HG03060 (cell line): ENCODE measurements around the gene CSAD.
A peak's percentile ranks its signal among the peaks of the same experiment; 100 is the strongest.
"Not testable (repeated sequence)": the region's sequence is repeated elsewhere in the genome, so short reads cannot be mapped to it uniquely, and the experiment has no call there.

Source experiments
- ATAC-seq: cut with Tn5 transposase; IDR thresholded peaks from one replicate; pipeline ENCODE4 v1.9.1; 2021; ENCODE audit warnings: low read depth, moderate number of reproducible peaks; ENCODE audit not compliant: unreplicated experiment

CSAD gene

DNA sequence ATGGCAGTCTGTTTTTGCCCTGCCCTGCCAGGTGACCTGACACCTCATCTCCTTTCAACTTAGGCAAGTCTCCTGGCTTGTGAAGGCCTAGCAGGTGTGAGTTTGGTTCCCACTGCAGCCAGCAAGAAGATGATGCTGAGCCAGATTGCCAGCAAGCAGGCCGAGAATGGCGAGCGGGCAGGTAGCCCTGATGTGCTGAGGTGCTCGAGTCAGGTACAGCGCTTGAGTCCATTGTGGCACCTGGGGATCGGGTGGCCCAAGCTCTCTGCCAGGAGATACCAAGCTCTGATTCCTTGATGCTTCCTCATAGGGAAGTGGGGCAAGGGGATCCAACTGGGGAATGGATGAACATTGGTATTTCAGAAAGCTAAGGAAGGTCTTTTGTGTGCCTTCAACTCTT is 4.1 kb upstream of the CSAD start:
- ATAC-seq, result no peak

DNA sequence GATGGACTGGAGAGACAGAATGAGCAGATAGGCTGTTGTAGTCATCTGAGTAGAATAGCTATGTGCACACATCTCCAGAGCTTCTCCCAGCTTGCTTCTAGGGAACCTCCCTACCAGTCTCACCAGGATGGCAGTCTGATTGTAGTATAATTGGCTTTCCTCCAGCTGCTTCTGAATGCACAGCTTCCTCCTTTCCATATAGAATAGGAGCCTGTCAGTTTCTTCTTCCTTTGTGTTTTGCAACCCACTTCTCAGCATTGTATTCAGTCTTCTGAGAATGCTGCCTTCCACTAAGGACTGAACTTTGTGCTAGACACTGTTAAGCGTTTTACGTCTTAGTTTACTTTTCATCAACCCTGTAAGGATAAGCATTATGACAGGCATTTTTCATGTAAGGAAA is 2.2 kb upstream of the CSAD start:
- ATAC-seq, result no peak

DNA sequence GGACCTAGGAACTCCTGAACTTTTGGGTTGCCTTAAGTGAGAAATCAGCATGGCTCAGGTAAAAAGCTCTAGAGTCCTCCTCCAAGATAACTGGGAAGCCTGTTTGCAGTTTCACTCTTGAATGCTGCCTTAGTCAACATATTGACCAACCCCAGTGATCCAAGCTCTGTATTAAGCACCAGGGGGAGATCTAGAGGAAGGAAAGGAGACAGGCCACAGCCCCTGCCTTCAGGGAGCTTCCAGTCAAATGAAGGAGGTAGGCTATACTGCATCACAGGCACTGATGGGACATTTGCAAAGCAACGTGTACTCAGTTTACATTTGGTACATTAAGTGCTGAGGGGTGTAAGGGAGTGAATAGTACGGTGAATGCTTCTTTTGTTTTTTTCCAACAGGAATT is 1.2 kb upstream of the CSAD start:
- ATAC-seq, result no peak

DNA sequence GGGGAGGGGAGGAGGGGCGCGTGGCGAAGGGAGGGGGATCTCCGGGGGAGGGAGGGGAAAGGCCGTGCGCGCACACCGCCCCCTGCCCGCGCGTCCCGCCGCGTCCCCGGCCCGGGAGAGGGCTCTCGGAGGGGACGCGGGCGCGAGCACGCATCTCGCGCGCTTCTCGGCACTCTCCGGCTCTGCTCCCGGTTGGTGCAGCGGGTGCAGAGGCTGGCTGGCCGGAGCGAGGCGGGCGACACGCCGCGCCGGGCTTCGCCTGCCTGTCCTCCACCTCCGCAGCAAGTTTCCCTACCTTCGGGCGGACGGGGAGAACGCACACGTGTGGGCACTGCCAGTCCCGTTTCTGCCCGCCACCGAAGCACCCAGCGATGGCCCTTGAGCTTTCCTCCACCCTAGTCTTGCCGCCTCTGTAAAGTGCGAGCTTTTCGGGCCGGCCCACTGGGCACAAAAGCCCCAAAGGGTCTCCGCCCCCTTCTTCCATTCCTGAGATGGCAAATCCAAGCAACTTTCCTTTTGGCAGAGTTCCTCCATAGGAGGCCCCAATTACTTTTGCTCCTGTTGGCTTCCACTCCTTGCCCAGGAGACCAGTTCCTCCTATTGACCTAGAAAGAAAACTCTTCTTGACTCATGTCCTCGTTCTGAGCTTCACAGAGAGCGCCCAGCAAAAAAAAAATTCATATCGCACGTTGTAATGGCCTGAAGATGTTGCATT is 363 bp upstream of the CSAD start:
- peak; percentile 29 for ATAC-seq

DNA sequence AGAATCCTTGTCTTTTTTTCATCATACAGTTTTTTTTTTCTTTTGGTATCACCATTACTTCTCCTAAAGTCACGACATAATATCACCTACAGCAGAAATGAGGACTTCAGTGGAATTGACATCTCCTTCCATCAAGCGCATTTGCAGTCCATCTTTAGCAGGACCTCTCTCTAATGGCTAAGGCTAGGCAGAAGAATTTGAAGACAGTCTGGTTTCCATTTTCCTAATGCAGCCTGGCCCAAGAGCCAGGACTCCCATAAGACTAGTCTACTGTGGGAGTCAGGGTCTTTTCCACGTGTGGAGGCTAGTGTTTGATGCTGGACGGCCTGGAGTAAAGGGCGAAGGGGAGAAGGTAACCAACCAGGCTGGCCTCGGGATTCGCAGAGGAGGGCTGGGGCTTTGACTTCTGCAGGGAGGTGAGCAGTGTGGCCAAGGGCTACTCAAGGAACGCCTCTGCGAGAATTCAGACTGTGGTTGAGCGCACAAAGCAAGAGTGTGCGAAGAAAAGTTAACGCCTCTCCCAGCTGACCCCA is 972 bp downstream of the CSAD start:
- peak; percentile 7 for ATAC-seq

DNA sequence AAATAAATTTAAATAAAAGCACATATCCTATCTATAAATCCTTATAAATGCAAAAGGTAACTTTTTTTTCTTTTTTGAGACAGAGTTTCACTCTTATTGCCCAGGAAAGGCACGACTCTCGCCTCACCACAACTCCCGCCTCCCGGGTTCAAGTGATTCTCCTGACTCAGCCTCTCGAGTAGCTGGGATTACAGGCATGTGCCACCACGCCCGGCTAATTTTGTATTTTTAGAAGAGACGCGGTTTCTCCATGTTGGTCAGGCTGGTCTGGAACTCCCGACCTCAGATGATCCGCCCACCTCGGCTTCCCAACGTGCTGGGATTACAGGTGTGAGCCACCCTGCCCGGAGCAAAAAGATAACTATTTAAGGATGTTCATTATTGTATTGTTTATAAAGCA is 1.9 kb downstream of the CSAD start:
- not testable (repeated sequence) for ATAC-seq

DNA sequence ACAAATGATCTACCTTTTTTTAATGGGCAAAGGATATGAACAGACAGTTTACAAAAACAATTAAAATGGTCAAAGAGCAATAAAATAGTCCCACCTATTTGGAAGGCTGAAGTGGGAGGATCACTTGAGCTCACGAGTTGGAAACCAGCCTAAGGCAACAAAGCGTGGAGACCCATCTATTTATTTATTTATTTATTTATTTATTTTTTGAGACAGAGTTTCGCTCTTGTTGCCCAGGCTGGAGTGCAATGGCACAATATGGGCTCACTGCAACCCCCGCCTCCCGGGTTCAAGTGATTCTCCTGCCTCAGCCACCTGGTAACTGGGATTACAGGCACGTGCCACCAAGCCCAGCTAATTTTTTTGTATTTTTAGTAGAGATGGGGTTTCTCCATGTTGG is 3.3 kb downstream of the CSAD start:
- not testable (repeated sequence) for ATAC-seq

DNA sequence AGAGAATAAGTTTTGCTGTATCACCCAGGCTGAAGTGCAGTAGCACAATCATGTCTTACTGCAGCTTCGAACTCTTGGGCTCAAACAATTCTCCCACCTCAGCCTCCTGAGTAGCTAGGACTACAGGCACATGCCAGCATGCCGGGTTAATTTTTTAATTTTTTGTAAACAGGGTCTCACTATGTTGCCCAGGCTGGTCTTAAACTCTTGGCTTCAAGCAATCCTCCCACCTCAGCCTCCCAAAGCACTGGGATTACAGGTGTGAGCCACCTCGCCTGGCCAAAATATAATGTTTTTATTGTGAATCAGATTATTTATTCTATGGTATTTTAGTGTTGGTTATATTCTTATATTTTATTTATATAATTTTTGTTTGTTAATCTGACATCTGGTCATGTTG is 4.0 kb downstream of the CSAD start:
- no peak for ATAC-seq

DNA sequence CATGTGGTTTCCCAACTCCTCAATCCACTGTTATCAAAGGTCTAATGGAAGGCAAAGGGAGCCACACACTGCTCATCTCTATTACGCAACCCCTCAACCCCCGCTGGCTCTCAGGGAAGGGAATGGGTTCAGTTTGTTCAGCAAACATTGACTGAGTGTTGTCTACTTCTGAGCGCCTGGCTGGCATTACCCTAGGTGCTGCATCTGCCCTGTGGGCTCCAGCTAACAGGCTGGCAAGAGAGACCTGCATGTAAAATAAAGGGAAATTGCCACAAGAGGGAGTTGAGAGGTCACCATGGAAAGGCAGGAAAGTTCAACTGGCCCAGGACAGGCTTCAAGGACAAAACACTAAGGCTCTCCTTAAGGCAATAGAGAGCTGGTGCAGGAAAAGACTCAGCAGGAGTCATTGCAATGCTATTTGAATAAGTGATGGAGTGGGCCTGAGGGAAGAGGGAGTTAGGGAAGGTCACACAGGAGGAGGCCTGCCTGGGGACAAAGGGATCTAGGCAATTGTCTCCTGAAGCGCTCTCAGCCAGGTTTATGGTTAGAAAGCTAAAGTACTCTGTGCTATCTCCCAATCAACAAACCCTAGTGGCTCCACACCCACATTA is 5.7 kb downstream of the CSAD start:
- no peak for ATAC-seq

DNA sequence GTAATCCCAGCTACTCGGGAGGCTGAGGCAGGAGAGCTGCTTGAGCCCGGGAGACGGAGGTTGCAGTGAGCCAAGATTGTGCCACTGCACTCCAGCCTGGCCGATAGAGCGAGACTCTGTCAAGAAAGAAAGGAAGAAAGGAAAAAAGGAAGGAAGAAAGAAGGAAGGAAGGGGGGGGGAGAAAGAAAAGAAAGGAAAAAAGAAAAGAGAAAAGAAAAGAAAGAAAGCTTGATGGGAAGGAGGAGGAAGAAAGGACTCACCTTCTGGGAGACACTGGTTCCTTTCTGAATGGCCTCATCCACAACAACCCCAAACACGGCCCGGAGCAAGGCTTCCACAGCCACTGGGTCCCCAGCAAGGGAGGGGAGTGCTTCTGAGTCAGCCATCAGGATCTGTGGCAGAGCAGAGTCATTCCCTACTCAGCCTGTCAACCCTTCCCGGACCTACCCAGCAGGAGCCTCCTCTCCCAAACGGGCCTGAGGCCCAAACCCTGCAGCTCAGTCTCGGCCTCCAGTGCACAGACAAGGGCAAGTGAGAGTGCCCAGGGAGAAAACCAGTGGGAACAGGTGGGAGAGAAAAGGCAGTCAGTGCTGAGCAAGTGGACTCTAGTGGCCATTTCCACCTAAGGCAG is 7.5 kb downstream of the CSAD start:
- ATAC-seq, result no peak

DNA sequence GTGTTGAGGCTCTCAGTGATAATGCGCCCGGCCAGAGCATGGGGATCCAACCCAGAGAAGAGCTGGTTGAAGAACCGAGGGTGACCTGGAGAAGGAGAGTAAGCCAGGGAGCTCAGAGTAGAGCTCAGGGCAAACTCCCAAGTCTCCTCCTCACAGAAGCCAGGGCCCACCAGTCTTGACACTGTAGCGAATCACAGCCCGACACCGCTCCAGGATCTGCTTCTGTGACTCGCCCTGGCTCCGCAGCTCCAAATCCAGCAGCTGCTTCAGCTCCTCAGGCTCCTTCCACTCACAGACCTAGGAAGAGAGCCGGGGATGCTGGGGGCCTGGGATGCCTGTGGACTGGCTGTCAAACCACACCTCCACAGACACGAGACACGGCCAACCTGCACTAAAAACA is 8.4 kb downstream of the CSAD start:
- no peak for ATAC-seq

DNA sequence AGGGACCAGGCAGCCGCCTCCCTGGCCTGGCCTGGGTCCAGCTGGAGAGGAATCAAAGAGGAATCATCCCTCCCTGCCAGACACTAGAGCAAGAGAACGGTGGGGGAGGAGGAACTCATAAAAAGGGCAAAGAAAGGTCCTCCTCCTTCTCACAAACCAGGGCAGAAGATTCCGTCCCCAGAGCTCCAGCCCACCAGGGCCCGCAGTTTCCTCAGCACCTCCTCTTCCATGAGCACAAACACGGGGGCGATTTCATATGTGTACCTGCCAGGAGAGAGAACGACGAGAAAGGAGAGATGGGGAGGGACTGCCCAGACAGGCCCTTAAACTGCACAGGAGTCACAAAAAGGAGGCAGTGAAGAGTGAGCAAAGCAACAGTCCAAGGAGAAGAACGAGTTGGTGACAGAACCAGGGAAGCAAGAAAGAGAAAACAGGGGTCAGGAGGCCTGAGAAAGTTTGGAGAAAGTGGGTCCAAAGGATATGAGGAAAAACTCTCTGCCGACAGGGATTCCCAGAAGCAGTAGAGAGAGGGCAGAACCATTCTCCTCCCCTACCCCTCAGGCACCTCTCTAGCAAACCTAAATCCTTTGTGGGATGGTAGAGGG is 8.9 kb downstream of the CSAD start:
- no peak for ATAC-seq

DNA sequence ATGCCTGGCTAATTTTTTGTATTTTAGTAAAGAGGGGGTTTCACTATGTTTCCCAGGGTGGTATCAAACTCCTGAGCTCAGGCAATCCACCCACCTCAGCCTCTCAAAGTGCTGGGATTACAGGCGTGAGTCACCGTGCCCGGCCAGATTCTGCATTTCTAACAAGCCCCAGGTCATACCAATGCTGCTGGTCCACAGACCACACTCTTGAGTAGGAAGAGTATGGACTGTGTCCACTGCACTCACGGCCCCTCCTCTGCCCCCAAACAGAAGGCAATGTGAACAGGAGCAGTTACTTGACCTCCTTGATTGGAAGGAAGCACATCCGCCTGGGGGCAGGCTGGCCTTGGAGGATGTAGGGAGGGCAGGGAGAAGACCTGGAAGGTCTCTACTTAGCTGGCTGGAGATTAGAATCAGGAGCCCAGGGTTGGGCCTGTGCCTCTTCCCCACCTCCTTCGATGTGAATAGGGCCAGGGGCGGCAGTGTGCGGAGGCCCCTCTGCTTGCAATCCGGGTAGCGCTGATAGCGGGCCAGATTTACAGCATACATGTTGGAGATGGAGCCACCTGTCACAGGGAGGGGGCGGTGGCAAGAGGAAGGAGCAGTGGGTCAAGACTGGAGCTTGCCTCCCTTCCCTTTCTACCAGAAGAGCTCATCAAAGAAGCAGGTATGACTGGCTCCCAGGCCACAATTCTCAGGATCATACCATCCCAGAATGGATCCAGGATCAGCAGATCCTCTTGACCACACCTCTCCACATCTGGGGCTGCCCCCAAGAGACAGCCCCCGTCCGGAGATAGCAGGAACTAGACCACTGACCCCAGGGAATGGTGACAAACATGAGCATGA is 9.6 kb downstream of the CSAD start:
- ATAC-seq, result no peak

DNA sequence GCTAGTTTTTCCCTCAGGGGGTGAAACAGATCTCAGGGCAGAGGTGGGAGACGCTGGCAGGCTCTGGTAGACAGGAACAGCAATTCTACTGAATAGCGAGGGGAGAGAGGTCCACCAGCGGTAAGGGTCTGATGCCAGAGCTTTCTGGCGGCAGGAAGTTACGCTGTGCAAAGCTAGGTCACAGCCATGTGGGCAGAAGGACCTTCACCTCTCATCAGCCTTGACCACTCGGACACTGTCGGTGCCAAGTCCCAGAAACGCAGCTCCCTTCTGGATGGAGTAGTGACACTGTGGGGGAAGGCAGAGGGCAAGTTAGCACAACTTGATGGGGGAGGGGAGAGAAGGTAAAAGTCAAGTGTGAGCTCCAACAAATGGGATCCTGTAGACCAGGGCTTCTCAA is 10.5 kb downstream of the CSAD start:
- ATAC-seq, result no peak

DNA sequence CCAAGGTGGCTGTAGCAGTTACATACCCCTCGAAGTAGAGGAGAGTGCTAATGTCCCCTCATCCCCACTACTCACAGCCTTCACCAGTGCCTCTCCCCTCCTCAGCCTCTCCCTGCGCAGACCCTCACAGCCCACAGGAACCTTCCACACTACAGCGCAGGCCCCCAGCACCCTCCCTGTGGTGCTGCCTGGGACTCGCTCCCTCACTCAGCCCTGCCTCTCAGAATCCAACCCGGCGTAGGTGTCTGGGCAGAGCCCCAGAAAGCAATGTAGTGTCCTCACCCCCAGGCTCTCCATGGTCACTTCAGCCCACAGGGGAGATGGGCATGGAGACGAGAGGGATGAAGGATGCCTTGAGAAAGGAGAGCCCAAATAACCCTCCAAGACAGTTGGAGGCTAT is 11.1 kb downstream of the CSAD start:
- no peak for ATAC-seq

DNA sequence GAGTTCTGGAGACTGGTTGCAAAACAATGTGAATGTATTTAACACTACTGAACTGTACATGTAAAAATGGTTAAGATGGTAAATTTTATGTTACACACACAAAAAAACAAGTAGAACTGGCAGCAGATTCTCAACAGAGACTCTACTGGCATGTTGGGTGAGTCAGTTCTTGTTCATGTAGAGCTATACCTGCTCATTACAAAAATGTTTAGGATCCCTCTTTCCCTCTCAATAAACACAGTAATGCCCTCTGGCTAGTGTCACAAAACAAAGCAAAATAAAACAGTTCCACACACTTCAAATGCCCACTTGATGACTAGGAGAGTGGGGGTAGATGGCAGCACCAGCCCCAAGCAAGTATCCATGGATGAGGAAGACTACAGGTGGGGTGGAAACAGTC is 13.9 kb downstream of the CSAD start:
- ATAC-seq, result no peak

DNA sequence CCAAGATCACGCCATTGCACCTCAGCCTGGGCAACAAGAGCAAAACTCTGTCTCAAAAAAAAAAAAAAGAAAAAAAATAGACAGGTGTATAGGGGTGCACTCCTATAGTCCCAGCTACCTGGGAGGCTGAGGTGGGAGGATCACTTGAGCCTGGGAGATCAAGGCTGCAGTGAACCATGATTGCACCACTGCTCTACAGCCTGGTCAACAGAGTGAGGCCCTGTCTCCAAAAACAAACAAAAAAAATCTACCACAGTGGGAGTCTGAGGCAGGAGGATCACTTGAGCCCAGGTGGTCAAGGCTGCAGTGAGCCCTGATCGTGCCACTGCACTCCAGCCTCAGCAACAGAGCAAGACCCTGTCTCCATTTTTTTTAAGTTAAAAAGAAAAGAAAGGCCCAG is 17.7 kb downstream of the CSAD start:
- not testable (repeated sequence) for ATAC-seq

DNA sequence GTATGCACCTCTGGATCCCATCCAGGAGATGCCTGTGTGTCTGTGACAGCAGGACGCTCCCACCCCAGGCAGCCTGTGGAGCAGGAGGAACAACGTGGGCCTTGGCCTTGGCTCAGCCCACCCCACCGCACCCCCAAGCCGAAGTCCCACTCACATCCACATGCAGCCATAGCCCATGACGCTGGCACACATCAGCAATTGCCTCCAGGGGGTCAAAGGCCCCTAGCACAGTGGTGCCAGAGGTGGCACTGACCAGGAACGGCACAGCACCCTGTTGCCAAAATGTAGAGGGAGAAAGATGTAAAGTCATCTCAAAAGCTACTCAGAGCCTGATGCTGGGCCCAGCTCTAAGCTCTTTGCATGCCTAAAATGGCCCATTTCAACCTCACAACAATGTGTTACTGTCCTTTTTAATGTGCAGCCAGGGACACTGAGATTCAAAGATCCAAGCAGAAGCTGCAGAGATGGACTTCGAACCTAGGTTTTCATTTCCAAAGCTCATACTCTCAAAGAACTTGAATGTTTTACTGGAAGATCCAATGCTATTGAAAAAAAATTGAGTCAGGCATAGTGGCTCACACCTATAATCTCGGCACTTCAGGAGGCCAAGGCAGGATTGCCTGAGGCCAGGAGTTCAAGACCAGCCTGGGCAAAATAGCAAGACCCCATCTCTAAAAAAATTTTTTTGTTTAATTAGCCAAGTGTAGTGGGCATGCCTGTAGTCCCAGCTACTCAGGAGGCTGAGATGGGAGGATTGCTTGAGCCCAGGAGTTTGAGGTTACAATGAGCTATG is 19.4 kb downstream of the CSAD start:
- ATAC-seq, result no peak

DNA sequence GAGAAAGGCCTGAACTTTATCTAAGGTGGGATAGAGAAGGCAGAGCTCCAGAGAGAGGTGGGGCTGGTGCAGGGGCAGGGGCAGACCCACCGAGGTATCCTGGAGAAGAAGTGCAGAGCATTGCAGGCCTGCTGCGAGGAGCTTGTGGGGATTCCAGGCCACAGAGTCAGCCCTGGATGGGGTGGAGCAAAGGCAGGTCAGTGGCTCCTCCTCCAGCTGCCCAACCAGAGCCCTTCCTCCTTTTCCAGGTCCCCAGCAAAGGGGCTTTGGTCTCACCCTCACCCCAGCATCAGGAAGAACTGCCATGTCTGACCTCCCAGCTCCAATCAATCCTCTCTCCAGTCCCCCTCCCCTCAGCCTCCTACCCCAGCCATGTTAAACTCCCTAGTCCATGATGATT is 20.1 kb downstream of the CSAD start:
- no peak for ATAC-seq

DNA sequence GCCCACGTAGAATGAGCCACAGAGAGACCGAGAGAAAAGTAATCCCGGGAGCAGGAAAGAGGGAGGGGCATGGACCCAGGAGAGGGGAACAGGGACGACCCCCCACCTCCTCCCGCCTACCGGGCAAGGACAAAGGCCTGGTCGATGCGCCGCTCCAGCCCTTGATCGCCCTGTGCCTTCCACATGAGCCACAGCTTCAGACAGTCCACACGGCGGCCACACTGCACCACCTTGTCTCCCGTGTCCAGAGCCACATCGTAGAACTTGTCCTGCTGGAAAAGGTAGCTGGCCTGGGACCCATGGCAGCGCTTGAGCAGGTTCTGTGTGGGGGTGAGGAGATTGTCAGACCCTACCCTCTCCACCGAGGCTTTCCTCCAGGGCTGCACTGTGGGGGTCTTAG is 20.7 kb downstream of the CSAD start:
- ATAC-seq, result no peak
